Activated T-cell treated with anti-CD3 and anti-CD28 coated beads, Interleukin-2, amount 50 U/mL, for 1 hour (primary cell): ENCODE measurements around the gene STX18.
"Not testable (repeated sequence)": the region's sequence is repeated elsewhere in the genome, so short reads cannot be mapped to it uniquely, and the experiment has no call there.

Experiments used
- DNase-seq: peaks from one replicate; pipeline ENCODE4 v3.0.0-alpha.2; 2020

The STX18 gene

GRCh38 chr4:4477391-4477790 lies 64.5 kb downstream of the STX18 start:
- no peak for DNase-seq

- no peak for DNase-seq
These were observed 67.4 kb downstream of the STX18 start for GRCh38 chr4:4474476-4474875.

- no peak for DNase-seq
These were observed 69.4 kb downstream of the STX18 start for GRCh38 chr4:4472344-4472958.

GRCh38 chr4:4471195-4471594 lies 70.7 kb downstream of the STX18 start:
- DNase-seq: no peak

GRCh38 chr4:4470208-4470607 lies 71.6 kb downstream of the STX18 start:
- DNase-seq: no peak

GRCh38 chr4:4465238-4465637 lies 76.6 kb downstream of the STX18 start:
- DNase-seq: not testable (repeated sequence)

- DNase-seq: no peak
These were observed 78.9 kb downstream of the STX18 start for GRCh38 chr4:4462970-4463369.

GRCh38 chr4:4461850-4462249 lies 80.0 kb downstream of the STX18 start:
- peak; percentile 47 for DNase-seq

- no peak for DNase-seq
These were observed 80.7 kb downstream of the STX18 start for GRCh38 chr4:4461178-4461577.

GRCh38 chr4:4460759-4461158 lies 81.1 kb downstream of the STX18 start:
- DNase-seq: no peak

GRCh38 chr4:4459181-4459580 lies 82.7 kb downstream of the STX18 start:
- DNase-seq: no peak

- no peak for DNase-seq
These were observed 83.9 kb downstream of the STX18 start for GRCh38 chr4:4457803-4458553.

- no peak for DNase-seq
These were observed 84.9 kb downstream of the STX18 start for GRCh38 chr4:4456816-4457578.

GRCh38 chr4:4456351-4456750 lies 85.5 kb downstream of the STX18 start:
- no peak for DNase-seq

- DNase-seq: no peak
These were observed 86.5 kb downstream of the STX18 start for GRCh38 chr4:4455210-4455865.

- no peak for DNase-seq
These were observed 95.4 kb downstream of the STX18 start for GRCh38 chr4:4446434-4446833.

- DNase-seq: no peak
These were observed 98.0 kb downstream of the STX18 start for GRCh38 chr4:4443821-4444220.

GRCh38 chr4:4440333-4441061 lies 101.4 kb downstream of the STX18 start:
- no peak for DNase-seq

- no peak for DNase-seq
These were observed 102.1 kb downstream of the STX18 start for GRCh38 chr4:4439782-4440181.

- DNase-seq: no peak
These were observed 103.0 kb downstream of the STX18 start for GRCh38 chr4:4438891-4439290.

- DNase-seq: no peak
These were observed 103.9 kb downstream of the STX18 start for GRCh38 chr4:4437798-4438470.

GRCh38 chr4:4436244-4436823 lies 105.5 kb downstream of the STX18 start:
- DNase-seq: no peak
